ENCODE results near the gene CHCHD6. TPM values are rescaled to one million over a fixed set of nuclear protein-coding genes. Genes with fewer than 3 reads are reported as not detected.

The CHCHD6 gene
- total RNA-seq, 2 donors from 2014 or later, result 23.6 to 34.4 TPM

DNA sequence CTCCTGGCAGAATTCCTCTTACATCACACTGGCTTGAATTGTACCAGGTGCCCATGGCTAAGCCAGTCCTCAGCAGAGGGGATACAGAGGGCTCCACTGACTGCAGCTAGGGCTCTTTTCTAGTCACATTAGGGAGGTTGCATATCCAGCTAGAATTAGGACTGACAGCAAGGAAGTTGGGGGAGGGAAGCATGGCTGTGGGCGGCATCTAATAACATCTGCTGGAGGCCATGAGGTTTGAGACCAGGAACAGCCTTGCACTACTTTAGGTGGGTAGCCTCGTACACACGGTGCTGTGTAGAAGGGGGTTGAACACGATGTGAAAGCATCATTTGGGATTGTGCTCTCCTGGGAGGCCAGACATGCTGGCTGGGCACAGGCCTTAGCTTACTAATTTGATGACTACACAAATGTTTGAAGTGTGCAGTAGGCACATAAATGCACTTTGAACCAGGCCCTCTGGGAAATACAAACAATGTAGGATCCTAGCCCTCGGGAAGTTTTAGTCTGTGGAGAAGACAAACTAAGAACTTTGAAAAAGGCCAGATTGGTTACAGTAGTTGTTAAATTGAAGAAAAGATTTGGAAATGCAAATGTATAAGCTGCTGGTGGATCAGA is 30.2 kb downstream of the CHCHD6 start:
- Histone ChIP-seq H3K27me3 (ENCODE audit: control insufficient read depth, insufficient read depth, low read length, poor library complexity, severe bottlenecking) (no peaks in the 10 kb centered on the region), H3K9ac (ENCODE audit: extremely low read depth, low read length, poor library complexity, severe bottlenecking) (no peak overlapping the region), H3K4me3 (ENCODE audit: low read length) (no peak overlapping the region), H3K4me1 (ENCODE audit: control insufficient read depth, insufficient read depth, low read length) (no peaks in the 10 kb centered on the region), H3K36me3 (ENCODE audit: control insufficient read depth, insufficient read depth, low read length) (peaks cover 13% of the 10 kb centered on the region), H3K9me3 (ENCODE audit: control insufficient read depth, low read length) (peaks cover 9% of the 10 kb centered on the region), H3K27ac (ENCODE audit: low read depth, low read length) (no peak overlapping the region)
- DNase-seq, result no peak
- H3K27me3 Mint-ChIP-seq (ENCODE audit: insufficient read depth), result no peaks in the 10 kb centered on the region
- peaks cover 19% of the 10 kb centered on the region for H3K4me1 Mint-ChIP-seq
- peaks cover 9% of the 10 kb centered on the region for H3K9me3 Mint-ChIP-seq
- no peak overlapping the region for H3K4me3 Mint-ChIP-seq
- WGBS, 2 experiments (ENCODE audit: insufficient coverage in 1 of 2, insufficient read length in 1 of 2), result 91 to 96% methylated on average over 5 of the region's 5 CpGs
- H3K27ac Mint-ChIP-seq, result peak overlapping the region; percentile 35
- peaks cover 30% of the 10 kb centered on the region for H3K36me3 Mint-ChIP-seq (ENCODE audit: low read depth)
- TF ChIP-seq, protein P1, sequence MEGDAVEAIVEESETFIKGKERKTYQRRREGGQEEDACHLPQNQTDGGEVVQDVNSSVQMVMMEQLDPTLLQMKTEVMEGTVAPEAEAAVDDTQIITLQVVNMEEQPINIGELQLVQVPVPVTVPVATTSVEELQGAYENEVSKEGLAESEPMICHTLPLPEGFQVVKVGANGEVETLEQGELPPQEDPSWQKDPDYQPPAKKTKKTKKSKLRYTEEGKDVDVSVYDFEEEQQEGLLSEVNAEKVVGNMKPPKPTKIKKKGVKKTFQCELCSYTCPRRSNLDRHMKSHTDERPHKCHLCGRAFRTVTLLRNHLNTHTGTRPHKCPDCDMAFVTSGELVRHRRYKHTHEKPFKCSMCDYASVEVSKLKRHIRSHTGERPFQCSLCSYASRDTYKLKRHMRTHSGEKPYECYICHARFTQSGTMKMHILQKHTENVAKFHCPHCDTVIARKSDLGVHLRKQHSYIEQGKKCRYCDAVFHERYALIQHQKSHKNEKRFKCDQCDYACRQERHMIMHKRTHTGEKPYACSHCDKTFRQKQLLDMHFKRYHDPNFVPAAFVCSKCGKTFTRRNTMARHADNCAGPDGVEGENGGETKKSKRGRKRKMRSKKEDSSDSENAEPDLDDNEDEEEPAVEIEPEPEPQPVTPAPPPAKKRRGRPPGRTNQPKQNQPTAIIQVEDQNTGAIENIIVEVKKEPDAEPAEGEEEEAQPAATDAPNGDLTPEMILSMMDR (conservative IDR thresholded peaks at IDR 0.05), result no peak

GRCh38 chr3:126737527-126737926 is 33.5 kb downstream of the CHCHD6 start:
- Mint-ChIP-seq H3K27ac (no peak overlapping the region), H3K36me3 (ENCODE audit: low read depth) (peaks cover 37% of the 10 kb centered on the region), H3K27me3 (ENCODE audit: insufficient read depth) (no peaks in the 10 kb centered on the region), H3K4me1 (peaks cover 19% of the 10 kb centered on the region), H3K4me3 (no peak overlapping the region), H3K9me3 (peaks cover 15% of the 10 kb centered on the region)
- peaks cover 17% of the 10 kb centered on the region for H3K9me3 ChIP-seq (ENCODE audit: control insufficient read depth, low read length)
- H3K27ac ChIP-seq (ENCODE audit: low read depth, low read length), result no peak overlapping the region
- H3K4me1 ChIP-seq (ENCODE audit: control insufficient read depth, insufficient read depth, low read length), result no peaks in the 10 kb centered on the region
- no peak overlapping the region for H3K4me3 ChIP-seq (ENCODE audit: low read length)
- TF ChIP-seq, protein P1 (conservative IDR thresholded peaks at IDR 0.05), result peak; percentile 62
- DNase-seq, result peak; percentile 68
- no peaks in the 10 kb centered on the region for H3K27me3 ChIP-seq (ENCODE audit: control insufficient read depth, insufficient read depth, low read length, poor library complexity, severe bottlenecking)
- H3K36me3 ChIP-seq (ENCODE audit: control insufficient read depth, insufficient read depth, low read length), result peaks cover 13% of the 10 kb centered on the region
- H3K9ac ChIP-seq (ENCODE audit: extremely low read depth, low read length, poor library complexity, severe bottlenecking), result no peak overlapping the region
- 93 to 97% methylated on average over 6 to 7 of the region's 7 CpGs for WGBS, 2 experiments (ENCODE audit: insufficient coverage in 1 of 2, insufficient read length in 1 of 2)

DNA sequence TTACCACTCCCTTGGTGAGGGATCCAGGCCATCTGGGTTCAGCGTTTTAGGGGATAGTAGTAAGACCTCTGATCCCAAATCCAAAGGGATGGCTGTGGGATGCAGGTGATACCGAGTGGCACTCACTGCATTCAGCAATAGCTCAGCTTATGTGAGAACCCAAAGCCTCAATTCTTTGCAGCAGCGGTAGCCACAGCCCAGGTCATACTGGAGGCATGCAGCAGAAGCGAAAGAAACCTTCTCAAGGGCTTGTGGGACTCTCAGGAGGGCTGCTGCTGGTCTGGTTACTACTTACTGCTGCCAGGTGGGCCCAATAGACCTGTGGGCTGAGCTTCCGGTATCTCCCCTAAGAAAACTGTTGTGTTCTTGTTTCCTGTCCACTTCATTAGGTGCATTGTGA is 38.0 kb downstream of the CHCHD6 start:
- Histone ChIP-seq H3K9ac (ENCODE audit: extremely low read depth, low read length, poor library complexity, severe bottlenecking) (no peak overlapping the region), H3K36me3 (ENCODE audit: control insufficient read depth, insufficient read depth, low read length) (peaks cover 6% of the 10 kb centered on the region), H3K27ac (ENCODE audit: low read depth, low read length) (no peak overlapping the region), H3K9me3 (ENCODE audit: control insufficient read depth, low read length) (peaks cover 17% of the 10 kb centered on the region), H3K4me3 (ENCODE audit: low read length) (no peak overlapping the region), H3K27me3 (ENCODE audit: control insufficient read depth, insufficient read depth, low read length, poor library complexity, severe bottlenecking) (no peaks in the 10 kb centered on the region), H3K4me1 (ENCODE audit: control insufficient read depth, insufficient read depth, low read length) (peaks cover 4% of the 10 kb centered on the region)
- Mint-ChIP-seq H3K27me3 (ENCODE audit: insufficient read depth) (no peaks in the 10 kb centered on the region), H3K4me3 (no peak overlapping the region), H3K9me3 (peaks cover 15% of the 10 kb centered on the region), H3K27ac (no peak overlapping the region), H3K4me1 (peaks cover 6% of the 10 kb centered on the region), H3K36me3 (ENCODE audit: low read depth) (peaks cover 31% of the 10 kb centered on the region)
- WGBS, 2 experiments (ENCODE audit: insufficient coverage in 1 of 2, insufficient read length in 1 of 2), result 89 to 93% methylated on average over 4 to 5 of the region's 5 CpGs
- TF ChIP-seq, protein P1 (conservative IDR thresholded peaks at IDR 0.05), result no peak
- no peak for DNase-seq
